Measurements from ENCODE around the gene ZBTB45.
"Not testable (repeated sequence)": the region's sequence is repeated elsewhere in the genome, so short reads cannot be mapped to it uniquely, and the experiment has no call there.

The ZBTB45 gene

GRCh38 chr19:58510084-58510862 is 9.3 kb downstream of the ZBTB45 start:
- DNase-seq (ENCODE audit: low read depth in 2 of 2), result no peak

GRCh38 chr19:58509731-58510083 is 9.9 kb downstream of the ZBTB45 start:
- no peak for DNase-seq (ENCODE audit: low read depth in 2 of 2)

- not testable (repeated sequence) for DNase-seq (ENCODE audit: low read depth in 2 of 2)
Observed at GRCh38 chr19:58507602-58508223, 11.9 kb downstream of the ZBTB45 start.

GRCh38 chr19:58500242-58500641 is 19.4 kb downstream of the ZBTB45 start:
- no peak for DNase-seq (ENCODE audit: low read depth in 2 of 2)

- peak; percentile 97 for DNase-seq (ENCODE audit: low read depth in 2 of 2)
Observed at GRCh38 chr19:58499021-58499927, 20.3 kb downstream of the ZBTB45 start.

- no peak for DNase-seq (ENCODE audit: low read depth in 2 of 2)
Observed at GRCh38 chr19:58498316-58499020, 21.1 kb downstream of the ZBTB45 start.

GRCh38 chr19:58497634-58498170 is 21.9 kb downstream of the ZBTB45 start:
- DNase-seq (ENCODE audit: low read depth in 2 of 2), result no peak

GRCh38 chr19:58492265-58492664 is 27.3 kb downstream of the ZBTB45 start:
- DNase-seq (ENCODE audit: low read depth in 2 of 2), result no peak

- DNase-seq (ENCODE audit: low read depth in 2 of 2), result no peak
Observed at GRCh38 chr19:58491393-58491792, 28.2 kb downstream of the ZBTB45 start.

- not testable (repeated sequence) for DNase-seq (ENCODE audit: low read depth in 2 of 2)
Observed at GRCh38 chr19:58484349-58484748, 35.3 kb downstream of the ZBTB45 start.

GRCh38 chr19:58483776-58484175 is 35.8 kb downstream of the ZBTB45 start:
- no peak for DNase-seq (ENCODE audit: low read depth in 2 of 2)

GRCh38 chr19:58482372-58482771 is 37.2 kb downstream of the ZBTB45 start:
- no peak for DNase-seq (ENCODE audit: low read depth in 2 of 2)

- no peak for DNase-seq (ENCODE audit: low read depth in 2 of 2)
Observed at GRCh38 chr19:58480831-58481230, 38.8 kb downstream of the ZBTB45 start.

GRCh38 chr19:58480481-58480830 is 39.2 kb downstream of the ZBTB45 start:
- no peak for DNase-seq (ENCODE audit: low read depth in 2 of 2)

GRCh38 chr19:58479736-58480480 is 39.7 kb downstream of the ZBTB45 start:
- no peak for DNase-seq (ENCODE audit: low read depth in 2 of 2)

- no peak for DNase-seq (ENCODE audit: low read depth in 2 of 2)
Observed at GRCh38 chr19:58479303-58479702, 40.3 kb downstream of the ZBTB45 start.

- no peak for DNase-seq (ENCODE audit: low read depth in 2 of 2)
Observed at GRCh38 chr19:58477871-58478270, 41.7 kb downstream of the ZBTB45 start.

- no peak for DNase-seq (ENCODE audit: low read depth in 2 of 2)
Observed at GRCh38 chr19:58477130-58477529, 42.5 kb downstream of the ZBTB45 start.

- no peak for DNase-seq (ENCODE audit: low read depth in 2 of 2)
Observed at GRCh38 chr19:58476498-58477015, 43.1 kb downstream of the ZBTB45 start.

GRCh38 chr19:58475714-58476497 is 43.7 kb downstream of the ZBTB45 start, which contains the start of gene ZNF446:
Gene ZNF446, plus strand, starts transcription at chr19:58476352. Its CDS starts 867 bp downstream, at chr19:58477219.
- DNase-seq (ENCODE audit: low read depth in 2 of 2), result peak; percentile 88 to 90

All from fibroblast of skin of left biceps (primary cell).